ENCODE results near the gene GEN1.

DNA sequence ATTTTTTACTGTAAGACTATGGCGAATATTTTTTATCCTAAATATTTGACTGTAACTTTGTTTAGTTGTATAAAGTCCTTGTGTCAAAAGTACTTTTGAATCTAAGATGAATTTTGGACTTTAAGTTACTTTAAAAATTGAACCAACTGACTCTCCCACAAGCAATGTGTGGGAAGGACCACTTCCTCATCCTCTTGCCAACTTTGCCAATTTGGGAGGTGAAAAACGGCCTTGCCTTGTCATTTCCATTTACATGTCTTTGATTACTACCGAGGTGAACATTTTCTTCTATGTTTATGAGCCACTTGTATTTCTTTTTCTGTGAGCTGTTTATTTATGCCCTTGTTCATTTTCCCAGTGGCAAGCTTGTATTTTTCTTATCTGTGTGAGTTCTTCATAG is 49.6 kb downstream of the GEN1 start:
- TF ChIP-seq POLR2A (IDR thresholded peaks at IDR 0.05; ENCODE audit: low read length) (no peak), GATA1 (IDR thresholded peaks at IDR 0.05; ENCODE audit: low read depth, low read length) (no peak)
